Suprapubic skin (tissue), 4 donors: ENCODE measurements around the gene SENP7. TPM values are rescaled to one million over a fixed set of nuclear protein-coding genes. Genes with fewer than 3 reads are reported as not detected.

ENCODE experiments used
- DNase-seq, 2 donors: peaks; one replicate each; pipeline ENCODE4 v3.0.0-alpha.2; 2019; ENCODE audit warnings: low spot score in 2 of 2
- H3K27ac ChIP-seq: fragments of 200-600 bp; sonication (generic); one replicate; pipeline ENCODE4 v1.5.1; 2019
- H3K27me3 ChIP-seq: fragments of 200-600 bp; sonication (generic); one replicate; pipeline ENCODE4 v1.5.1; 2019
- H3K36me3 ChIP-seq: fragments of 200-600 bp; sonication (generic); one replicate; pipeline ENCODE4 v1.5.1; 2019
- H3K4me1 ChIP-seq: fragments of 200-600 bp; sonication (generic); one replicate; pipeline ENCODE4 v1.5.1; 2019
- H3K4me3 ChIP-seq: fragments of 200-600 bp; sonication (generic); one replicate; pipeline ENCODE4 v1.5.1; 2019; ENCODE audit warnings: mild to moderate bottlenecking
- H3K9me3 ChIP-seq: fragments of 200-600 bp; sonication (generic); one replicate; pipeline ENCODE4 v1.5.1; 2019
- CTCF ChIP-seq, 2 donors: fragments of 200-600 bp in 1 of 2; fragments of 450-650 bp in 1 of 2; sonication (generic) in 1 of 2; IDR thresholded peaks; one replicate each; pipeline ENCODE4 v1.5.1; 2016 to 2019; ENCODE audit warnings: antibody characterized with exemption in 2 of 2, mild to moderate bottlenecking in 1 of 2, moderate library complexity in 1 of 2
- EP300 ChIP-seq: sonication (generic); formaldehyde crosslinking; IDR thresholded peaks from one replicate; pipeline ENCODE4 v1.6.1; 2017; ENCODE audit warnings: antibody characterized with exemption
- POLR2A ChIP-seq, 2 donors: fragments of 450-650 bp; IDR thresholded peaks; one replicate each; pipeline ENCODE4 v1.6.1; 2017; ENCODE audit warnings: antibody characterized with exemption in 2 of 2, mild to moderate bottlenecking in 2 of 2, moderate library complexity in 2 of 2
- POLR2AphosphoS5 ChIP-seq, 3 donors: sonication (generic); formaldehyde crosslinking; IDR thresholded peaks; one replicate each; pipeline ENCODE4 v1.6.1; 2017; ENCODE audit warnings: antibody characterized with exemption in 3 of 3
- WGBS: methylation state at CpG from one replicate; pipeline ENCODE4 v1.1.5; 2018; 5-methylcytosine and 5-hydroxymethylcytosine counted together
- total RNA-seq, 4 donors: library from RNA; depleted of rRNA; stranded (reverse); fragments of >200 nt; gene quantifications; one replicate each; pipeline ENCODE4 v1.1.0, GENCODE V29; 2016

Gene SENP7
- total RNA-seq, 4 donors from 2014 or later, result 13.3 to 39.4 (median 15.8) TPM

GRCh38 chr3:101325393-101326134 is 187.4 kb downstream of the SENP7 start:
- DNase-seq, result no peak
- Histone ChIP-seq H3K36me3 (peaks cover 29% of the 10 kb centered on the region), H3K27ac (no peak overlapping the region), H3K9me3 (no peaks in the 10 kb centered on the region), H3K4me1 (no peaks in the 10 kb centered on the region), H3K27me3 (no peaks in the 10 kb centered on the region), H3K4me3 (no peak overlapping the region)
- TF ChIP-seq POLR2A (IDR thresholded peaks at IDR 0.05) (no peak), CTCF (IDR thresholded peaks at IDR 0.05) (no peak), EP300 (no peak), POLR2AphosphoS5 (IDR thresholded peaks at IDR 0.05) (no peak)
- 80% methylated on average over 5 of the region's 5 CpGs for WGBS

- Histone ChIP-seq H3K4me3 (no peak within 1 kb of the TSS), H3K36me3 (peaks cover 4% of the 10 kb centered on the region), H3K27ac (no peak within 1 kb of the TSS), H3K4me1 (no peaks in the 10 kb centered on the region), H3K9me3 (no peaks in the 10 kb centered on the region), H3K27me3 (no peaks in the 10 kb centered on the region)
- no peak for DNase-seq
- 95% methylated on average over 2 of the region's 2 CpGs for WGBS
- no peak for TF ChIP-seq EP300
- no peak for TF ChIP-seq POLR2AphosphoS5 (IDR thresholded peaks at IDR 0.05)
- TF ChIP-seq POLR2A (IDR thresholded peaks at IDR 0.05), result no peak
- no peak for TF ChIP-seq CTCF (IDR thresholded peaks at IDR 0.05)
These were observed 192.5 kb downstream of the SENP7 start, which contains the start of gene IMPG2 for GRCh38 chr3:101320475-101320874. IMPG2 (minus strand) TSS chr3:101320575; CDS start chr3:101320372, 203 bp downstream.

- WGBS, result 85% methylated on average over 5 of the region's 5 CpGs
- Histone ChIP-seq H3K27me3 (no peaks in the 10 kb centered on the region), H3K4me1 (no peaks in the 10 kb centered on the region), H3K27ac (no peak overlapping the region), H3K36me3 (no peaks in the 10 kb centered on the region), H3K4me3 (no peak overlapping the region), H3K9me3 (no peaks in the 10 kb centered on the region)
- TF ChIP-seq POLR2A (IDR thresholded peaks at IDR 0.05) (no peak), POLR2AphosphoS5 (IDR thresholded peaks at IDR 0.05) (no peak), CTCF (IDR thresholded peaks at IDR 0.05) (no peak), EP300 (no peak)
- DNase-seq, result no peak
These were observed 193.5 kb downstream of the SENP7 start for GRCh38 chr3:101319531-101319930.

GRCh38 chr3:101312545-101312944 is 200.5 kb downstream of the SENP7 start:
- no peak overlapping the region for H3K27ac ChIP-seq
- no peak for DNase-seq
- no peak overlapping the region for H3K4me3 ChIP-seq
- H3K9me3 ChIP-seq, result peaks cover 12% of the 10 kb centered on the region
- no peaks in the 10 kb centered on the region for H3K36me3 ChIP-seq
- no peak for TF ChIP-seq CTCF (IDR thresholded peaks at IDR 0.05)
- TF ChIP-seq POLR2AphosphoS5 (IDR thresholded peaks at IDR 0.05), result no peak
- no peak for TF ChIP-seq POLR2A (IDR thresholded peaks at IDR 0.05)
- no peak for TF ChIP-seq EP300
- H3K27me3 ChIP-seq, result no peaks in the 10 kb centered on the region
- no peaks in the 10 kb centered on the region for H3K4me1 ChIP-seq
- WGBS, result 96% methylated on average over 2 of the region's 2 CpGs

GRCh38 chr3:101311676-101312075 is 201.3 kb downstream of the SENP7 start:
- 74% methylated on average over 2 of the region's 2 CpGs for WGBS

More at GRCh38 chr3:101311676-101312075, 201.3 kb downstream of the SENP7 start:
- H3K9me3 ChIP-seq, result peaks cover 12% of the 10 kb centered on the region
- H3K27me3 ChIP-seq, result no peaks in the 10 kb centered on the region
- H3K4me3 ChIP-seq, result no peak overlapping the region
- no peaks in the 10 kb centered on the region for H3K36me3 ChIP-seq
- H3K4me1 ChIP-seq, result no peaks in the 10 kb centered on the region
- TF ChIP-seq CTCF (IDR thresholded peaks at IDR 0.05), result no peak
- TF ChIP-seq POLR2AphosphoS5 (IDR thresholded peaks at IDR 0.05), result no peak
- TF ChIP-seq EP300, result no peak
- no peak for TF ChIP-seq POLR2A (IDR thresholded peaks at IDR 0.05)
- DNase-seq, result no peak
- no peak overlapping the region for H3K27ac ChIP-seq
